ENCODE measurements around the gene GRAMD2B.
A peak's percentile ranks its signal among the peaks of the same experiment; 100 is the strongest.

DNA sequence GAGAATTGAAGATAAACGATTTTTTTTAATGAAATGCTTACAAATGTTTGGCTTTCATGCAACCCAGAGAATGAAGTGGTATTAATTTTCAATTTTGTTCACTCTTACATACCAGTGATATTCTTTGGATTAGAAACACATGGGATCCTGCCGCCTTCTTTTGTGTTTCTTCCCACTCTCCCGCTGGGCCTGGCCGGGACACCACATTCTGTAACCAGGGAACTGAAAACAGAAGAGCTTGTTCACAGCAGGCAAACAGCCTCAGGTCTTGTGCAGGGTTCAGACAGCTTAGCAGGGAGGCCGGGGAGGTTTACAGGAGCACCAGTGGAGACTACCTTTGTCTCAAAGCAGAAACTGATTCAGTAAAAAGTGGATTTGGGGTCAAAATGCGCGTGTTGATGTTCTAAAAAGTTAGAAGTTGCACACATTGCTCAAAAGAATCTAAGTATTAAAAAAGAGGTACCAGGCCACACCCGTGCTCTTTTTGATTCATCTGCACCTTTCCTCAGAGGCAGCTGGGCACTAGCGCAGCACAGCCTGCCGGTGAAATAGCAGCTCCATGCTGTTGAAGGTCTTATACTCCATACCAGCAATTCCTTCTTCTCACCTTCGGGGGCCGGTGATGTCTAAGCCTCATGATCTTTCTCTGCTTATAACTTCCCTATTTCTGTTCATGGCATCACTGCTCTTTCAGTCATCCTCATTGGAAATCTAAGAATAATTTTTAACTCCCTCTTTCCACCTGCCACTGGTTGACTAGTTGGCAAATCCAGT lies 67.1 kb downstream of the GRAMD2B start:
- no peak for TF ChIP-seq POLR2A (IDR thresholded peaks at IDR 0.05; ENCODE audit: borderline replicate concordance, extremely low read depth, insufficient read depth, insufficient read length)
- TF ChIP-seq, protein P1, sequence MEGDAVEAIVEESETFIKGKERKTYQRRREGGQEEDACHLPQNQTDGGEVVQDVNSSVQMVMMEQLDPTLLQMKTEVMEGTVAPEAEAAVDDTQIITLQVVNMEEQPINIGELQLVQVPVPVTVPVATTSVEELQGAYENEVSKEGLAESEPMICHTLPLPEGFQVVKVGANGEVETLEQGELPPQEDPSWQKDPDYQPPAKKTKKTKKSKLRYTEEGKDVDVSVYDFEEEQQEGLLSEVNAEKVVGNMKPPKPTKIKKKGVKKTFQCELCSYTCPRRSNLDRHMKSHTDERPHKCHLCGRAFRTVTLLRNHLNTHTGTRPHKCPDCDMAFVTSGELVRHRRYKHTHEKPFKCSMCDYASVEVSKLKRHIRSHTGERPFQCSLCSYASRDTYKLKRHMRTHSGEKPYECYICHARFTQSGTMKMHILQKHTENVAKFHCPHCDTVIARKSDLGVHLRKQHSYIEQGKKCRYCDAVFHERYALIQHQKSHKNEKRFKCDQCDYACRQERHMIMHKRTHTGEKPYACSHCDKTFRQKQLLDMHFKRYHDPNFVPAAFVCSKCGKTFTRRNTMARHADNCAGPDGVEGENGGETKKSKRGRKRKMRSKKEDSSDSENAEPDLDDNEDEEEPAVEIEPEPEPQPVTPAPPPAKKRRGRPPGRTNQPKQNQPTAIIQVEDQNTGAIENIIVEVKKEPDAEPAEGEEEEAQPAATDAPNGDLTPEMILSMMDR (IDR thresholded peaks at IDR 0.05 in 2 of 3, conservative IDR thresholded peaks at IDR 0.05 in 1 of 3; ENCODE audit: borderline replicate concordance in 1 of 3, insufficient read depth in 1 of 3, low read depth in 2 of 3, low read length in 2 of 3), result 0 out of 6 replicates have a peak, but pooled peaks of 1 of the 3 experiments have one; percentile 9
- TF ChIP-seq POLR2AphosphoS5 (IDR thresholded peaks at IDR 0.05; ENCODE audit: low read depth, low read length), result no peak
- no peak for TF ChIP-seq SP1 (IDR thresholded peaks at IDR 0.05; ENCODE audit: low read depth)
- no peak for TF ChIP-seq EZH2 (IDR thresholded peaks at IDR 0.05)
- TF ChIP-seq SIN3A (IDR thresholded peaks at IDR 0.05; ENCODE audit: low read depth), result no peak
- no peak for TF ChIP-seq EZH2phosphoT487 (IDR thresholded peaks at IDR 0.05; ENCODE audit: borderline replicate concordance)
- TF ChIP-seq, protein P2, sequence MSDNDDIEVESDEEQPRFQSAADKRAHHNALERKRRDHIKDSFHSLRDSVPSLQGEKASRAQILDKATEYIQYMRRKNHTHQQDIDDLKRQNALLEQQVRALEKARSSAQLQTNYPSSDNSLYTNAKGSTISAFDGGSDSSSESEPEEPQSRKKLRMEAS (IDR thresholded peaks at IDR 0.05), result no peak
- TF ChIP-seq, protein P3, sequence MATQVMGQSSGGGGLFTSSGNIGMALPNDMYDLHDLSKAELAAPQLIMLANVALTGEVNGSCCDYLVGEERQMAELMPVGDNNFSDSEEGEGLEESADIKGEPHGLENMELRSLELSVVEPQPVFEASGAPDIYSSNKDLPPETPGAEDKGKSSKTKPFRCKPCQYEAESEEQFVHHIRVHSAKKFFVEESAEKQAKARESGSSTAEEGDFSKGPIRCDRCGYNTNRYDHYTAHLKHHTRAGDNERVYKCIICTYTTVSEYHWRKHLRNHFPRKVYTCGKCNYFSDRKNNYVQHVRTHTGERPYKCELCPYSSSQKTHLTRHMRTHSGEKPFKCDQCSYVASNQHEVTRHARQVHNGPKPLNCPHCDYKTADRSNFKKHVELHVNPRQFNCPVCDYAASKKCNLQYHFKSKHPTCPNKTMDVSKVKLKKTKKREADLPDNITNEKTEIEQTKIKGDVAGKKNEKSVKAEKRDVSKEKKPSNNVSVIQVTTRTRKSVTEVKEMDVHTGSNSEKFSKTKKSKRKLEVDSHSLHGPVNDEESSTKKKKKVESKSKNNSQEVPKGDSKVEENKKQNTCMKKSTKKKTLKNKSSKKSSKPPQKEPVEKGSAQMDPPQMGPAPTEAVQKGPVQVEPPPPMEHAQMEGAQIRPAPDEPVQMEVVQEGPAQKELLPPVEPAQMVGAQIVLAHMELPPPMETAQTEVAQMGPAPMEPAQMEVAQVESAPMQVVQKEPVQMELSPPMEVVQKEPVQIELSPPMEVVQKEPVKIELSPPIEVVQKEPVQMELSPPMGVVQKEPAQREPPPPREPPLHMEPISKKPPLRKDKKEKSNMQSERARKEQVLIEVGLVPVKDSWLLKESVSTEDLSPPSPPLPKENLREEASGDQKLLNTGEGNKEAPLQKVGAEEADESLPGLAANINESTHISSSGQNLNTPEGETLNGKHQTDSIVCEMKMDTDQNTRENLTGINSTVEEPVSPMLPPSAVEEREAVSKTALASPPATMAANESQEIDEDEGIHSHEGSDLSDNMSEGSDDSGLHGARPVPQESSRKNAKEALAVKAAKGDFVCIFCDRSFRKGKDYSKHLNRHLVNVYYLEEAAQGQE (IDR thresholded peaks at IDR 0.05; ENCODE audit: low read depth), result no peak
- no peak for TF ChIP-seq CEBPB (IDR thresholded peaks at IDR 0.05; ENCODE audit: low read depth)
- TF ChIP-seq, protein P4, sequence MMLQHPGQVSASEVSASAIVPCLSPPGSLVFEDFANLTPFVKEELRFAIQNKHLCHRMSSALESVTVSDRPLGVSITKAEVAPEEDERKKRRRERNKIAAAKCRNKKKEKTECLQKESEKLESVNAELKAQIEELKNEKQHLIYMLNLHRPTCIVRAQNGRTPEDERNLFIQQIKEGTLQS (IDR thresholded peaks at IDR 0.05), result no peak
- no peak for TF ChIP-seq CBX3 (IDR thresholded peaks at IDR 0.05; ENCODE audit: low read depth)
